Measurements from ENCODE around the gene ACP7. TPM values are rescaled to one million over a fixed set of nuclear protein-coding genes. Genes with fewer than 3 reads are reported as not detected.
"Not testable (repeated sequence)": the region's sequence is repeated elsewhere in the genome, so short reads cannot be mapped to it uniquely, and the experiment has no call there.

ACP7 gene
- total RNA-seq, 1 experiment from 2014 or later = not detected

DNA sequence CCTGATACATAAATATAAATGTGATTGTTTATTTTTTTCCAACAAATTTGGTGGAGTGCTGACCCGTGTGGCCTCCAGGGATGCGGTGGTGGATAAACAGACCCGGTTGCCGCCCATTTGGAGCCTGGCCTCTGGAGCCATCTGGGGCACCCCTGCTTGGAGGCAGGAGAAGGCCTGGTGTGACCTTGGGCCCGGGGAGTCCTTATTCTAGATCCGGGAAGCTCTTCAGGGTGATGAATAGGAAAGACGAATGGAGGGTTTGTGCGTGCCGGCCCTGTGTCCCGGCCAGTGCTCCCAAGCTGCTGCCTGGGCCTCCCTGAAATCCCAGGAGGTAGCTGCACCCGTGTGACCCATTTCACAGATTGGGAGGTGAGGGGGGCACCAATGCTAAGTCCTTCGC is 53.0 kb downstream of the ACP7 start:
- Histone ChIP-seq H3K4me1 (replicated peaks) (peaks cover 13% of the 10 kb centered on the region), H3K9me3 (replicated peaks) (no peaks in the 10 kb centered on the region), H3K27ac (no peak overlapping the region), H3K4me3 (no peak overlapping the region), H3K27me3 (replicated peaks) (no peaks in the 10 kb centered on the region), H3K36me3 (no peaks in the 10 kb centered on the region)
- DNase-seq (ENCODE audit: low read depth in 1 of 2, low spot score in 2 of 2) = no peak

DNA sequence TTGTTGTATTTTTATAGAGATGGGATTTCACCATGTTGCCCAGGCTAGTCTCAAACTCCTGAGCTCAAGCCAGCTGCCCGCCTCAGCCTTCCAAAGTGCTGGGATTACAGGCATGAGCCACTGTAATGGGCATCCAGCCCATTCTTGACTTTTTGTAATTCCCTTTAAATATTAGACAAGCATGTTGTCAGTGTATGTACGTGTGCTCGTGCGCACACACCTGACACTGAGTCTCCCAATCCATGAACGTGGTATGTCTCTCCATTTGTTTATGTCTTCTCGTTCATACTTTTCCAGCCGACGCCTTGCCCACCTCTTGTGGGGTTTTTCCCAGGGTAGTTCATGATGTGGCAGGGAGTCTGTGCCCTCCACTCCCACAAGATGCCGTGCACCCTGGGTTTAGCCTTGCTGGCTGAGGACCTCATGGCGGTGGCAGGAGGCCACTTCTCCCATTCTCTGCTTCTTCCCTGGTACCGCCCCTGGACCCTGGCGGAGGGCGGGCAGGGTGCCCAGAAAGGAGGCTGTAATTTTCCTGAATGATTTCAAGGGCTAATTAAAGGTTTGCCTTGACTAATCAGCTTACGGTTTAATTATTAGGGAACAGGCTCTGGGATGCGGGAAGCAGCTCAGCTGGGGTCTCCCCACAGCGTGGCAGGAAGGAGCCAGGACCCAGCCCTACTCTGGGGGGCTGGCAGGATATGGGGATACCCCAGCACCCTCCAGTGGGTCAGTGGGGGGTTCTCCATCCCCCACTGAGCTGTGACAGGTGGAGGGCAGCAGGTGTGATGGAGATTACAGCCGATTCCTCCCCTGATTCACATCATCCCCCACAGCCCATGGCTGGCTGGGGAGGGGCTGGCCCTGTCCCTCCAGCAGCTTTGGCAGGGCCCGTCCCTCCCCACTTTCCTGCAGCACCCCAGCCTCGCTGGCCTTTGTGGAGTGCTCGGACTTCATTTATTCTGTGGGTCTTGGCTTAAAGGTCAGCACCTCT is 54.3 kb downstream of the ACP7 start:
- no peaks in the 10 kb centered on the region for H3K27me3 ChIP-seq (replicated peaks)
- no peak overlapping the region for H3K4me3 ChIP-seq
- DNase-seq (ENCODE audit: low read depth in 1 of 2, low spot score in 2 of 2) = no peak
- no peaks in the 10 kb centered on the region for H3K9me3 ChIP-seq (replicated peaks)
- peaks cover 13% of the 10 kb centered on the region for H3K4me1 ChIP-seq (replicated peaks)
- no peak overlapping the region for H3K27ac ChIP-seq
- no peaks in the 10 kb centered on the region for H3K36me3 ChIP-seq

DNA sequence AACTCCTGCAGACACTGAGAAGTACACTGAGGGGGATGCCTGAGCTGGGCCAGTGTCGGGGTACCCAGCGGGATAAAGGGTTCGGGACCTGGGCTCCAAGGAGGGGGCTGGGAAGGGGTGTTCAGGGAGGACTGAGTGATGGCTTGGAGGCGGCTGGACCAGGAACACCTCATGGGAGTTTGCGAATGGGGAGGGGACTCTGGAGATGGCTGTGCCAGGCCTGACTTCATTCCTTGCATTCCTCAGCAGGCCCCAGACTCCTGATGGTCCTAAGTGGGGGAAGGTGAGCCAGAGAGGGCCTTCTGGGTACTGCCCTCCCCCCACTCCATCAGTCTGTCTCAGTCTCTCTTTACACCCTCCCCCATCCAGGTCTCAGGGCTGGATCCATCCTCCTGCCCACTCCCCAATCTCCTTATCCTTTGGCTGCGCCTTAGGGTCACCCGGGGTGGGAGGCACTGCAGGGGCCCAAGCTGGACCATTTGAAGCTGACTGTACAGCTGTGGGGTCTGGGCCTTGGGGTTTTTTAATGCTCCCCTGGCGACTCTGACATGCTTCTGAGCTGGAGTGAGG is 55.2 kb downstream of the ACP7 start:
- no peaks in the 10 kb centered on the region for H3K27me3 ChIP-seq (replicated peaks)
- H3K27ac ChIP-seq = no peak overlapping the region
- H3K4me3 ChIP-seq = no peak overlapping the region
- no peak for DNase-seq (ENCODE audit: low read depth in 1 of 2, low spot score in 2 of 2)
- H3K36me3 ChIP-seq = no peaks in the 10 kb centered on the region
- no peaks in the 10 kb centered on the region for H3K9me3 ChIP-seq (replicated peaks)
- H3K4me1 ChIP-seq (replicated peaks) = peaks cover 13% of the 10 kb centered on the region

DNA sequence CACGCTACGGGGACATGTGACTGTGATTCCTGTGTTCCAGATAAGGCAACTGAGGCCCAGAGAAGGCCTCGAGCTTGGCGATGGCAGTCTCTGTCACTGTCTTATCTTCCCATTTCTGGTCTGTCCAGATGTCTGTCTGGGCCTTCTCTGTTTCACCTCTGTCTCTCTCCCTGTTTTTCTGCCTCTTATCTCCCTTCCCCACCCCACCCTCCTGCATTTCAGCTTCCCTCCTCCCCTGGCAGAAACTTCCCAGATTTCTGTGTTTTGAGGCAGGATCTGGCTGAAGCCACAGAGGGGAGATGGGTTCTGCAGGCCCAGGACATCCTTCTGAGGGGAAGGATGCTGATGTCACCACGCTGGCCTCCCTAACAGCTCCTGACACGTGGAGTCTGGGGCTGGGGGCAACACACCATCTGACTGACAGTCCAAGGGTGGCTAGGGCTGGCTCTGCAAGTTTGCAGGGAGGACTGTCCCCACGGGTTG is 55.8 kb downstream of the ACP7 start:
- H3K4me3 ChIP-seq = no peak overlapping the region
- DNase-seq (ENCODE audit: low read depth in 1 of 2, low spot score in 2 of 2) = no peak

DNA sequence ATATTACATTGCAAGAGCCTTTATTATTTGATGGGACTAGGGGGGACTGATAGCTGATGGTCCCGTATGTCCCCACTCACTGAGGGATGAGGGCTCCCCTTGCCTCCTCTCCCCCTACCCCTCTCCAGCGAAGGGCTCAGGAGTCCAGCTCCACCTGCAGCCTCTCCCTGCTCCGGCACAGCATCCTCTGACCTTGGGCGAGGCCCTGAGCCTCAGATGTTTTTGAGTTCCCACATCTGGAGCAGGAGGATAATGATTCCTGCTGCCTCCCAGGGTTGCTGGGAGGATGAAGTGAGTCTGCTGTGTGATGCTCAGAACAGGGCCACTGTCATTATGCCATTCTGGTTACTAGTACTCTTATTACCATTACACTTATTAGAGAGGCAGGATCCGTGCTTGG is 56.4 kb downstream of the ACP7 start:
- Histone ChIP-seq H3K4me1 (replicated peaks) (peaks cover 13% of the 10 kb centered on the region), H3K27ac (no peak overlapping the region), H3K9me3 (replicated peaks) (no peaks in the 10 kb centered on the region), H3K4me3 (no peak overlapping the region), H3K36me3 (no peaks in the 10 kb centered on the region), H3K27me3 (replicated peaks) (no peaks in the 10 kb centered on the region)
- no peak for DNase-seq (ENCODE audit: low read depth in 1 of 2, low spot score in 2 of 2)

More for the DNA sequence above, 55.8 kb downstream of the ACP7 start:
- H3K9me3 ChIP-seq (replicated peaks) = no peaks in the 10 kb centered on the region
- H3K4me1 ChIP-seq (replicated peaks) = peaks cover 13% of the 10 kb centered on the region
- H3K36me3 ChIP-seq = no peaks in the 10 kb centered on the region
- no peak overlapping the region for H3K27ac ChIP-seq
- H3K27me3 ChIP-seq (replicated peaks) = no peaks in the 10 kb centered on the region

DNA sequence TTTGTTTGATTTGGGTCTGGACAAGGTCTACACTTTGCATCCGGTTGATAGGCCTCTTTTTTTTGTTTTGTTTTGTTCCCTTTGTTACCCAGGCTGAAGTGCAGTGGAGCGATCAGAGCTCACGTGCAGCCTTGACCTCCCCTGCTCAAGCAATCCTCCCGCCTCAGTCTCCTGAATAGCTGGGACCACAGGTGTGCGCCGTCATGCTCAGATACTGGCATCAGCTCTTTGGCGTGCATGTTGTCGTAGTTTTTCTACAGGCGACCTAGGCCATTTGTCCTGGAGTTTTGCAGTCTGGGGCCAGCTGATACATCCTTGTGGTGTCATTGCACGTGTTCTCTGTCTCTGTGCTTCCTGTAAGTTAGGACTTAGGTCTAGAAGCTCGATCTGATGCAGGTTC is 57.8 kb downstream of the ACP7 start:
- peaks cover 7% of the 10 kb centered on the region; the same call in 1 of the 2 replicates for H3K4me1 ChIP-seq (replicated peaks)
- no peak for DNase-seq (ENCODE audit: low read depth in 1 of 2, low spot score in 2 of 2)
- H3K9me3 ChIP-seq (replicated peaks) = no peaks in the 10 kb centered on the region
- H3K27me3 ChIP-seq (replicated peaks) = no peaks in the 10 kb centered on the region
- no peaks in the 10 kb centered on the region for H3K36me3 ChIP-seq
- H3K4me3 ChIP-seq = no peak overlapping the region
- H3K27ac ChIP-seq = no peak overlapping the region

DNA sequence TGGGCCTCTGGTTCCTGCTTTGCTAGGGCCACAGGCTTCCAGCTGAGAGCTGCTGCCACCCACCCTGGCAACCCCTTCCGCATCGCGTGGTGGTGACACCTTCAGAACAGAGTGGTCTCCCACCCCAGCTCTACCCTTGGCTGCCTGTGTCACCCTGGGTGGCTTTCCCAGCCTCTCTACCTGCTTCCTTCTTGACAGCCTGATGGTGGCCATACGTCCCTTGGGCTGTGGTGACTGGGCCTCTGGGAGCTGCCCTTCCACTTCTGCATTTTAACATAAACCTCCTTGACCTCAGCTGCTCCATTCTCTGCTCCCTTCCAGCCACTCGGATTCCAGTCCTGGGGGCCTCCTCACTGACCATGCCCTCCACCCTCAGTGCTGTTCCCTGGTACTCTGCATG is 58.5 kb downstream of the ACP7 start:
- no peaks in the 10 kb centered on the region for H3K27me3 ChIP-seq (replicated peaks)
- H3K9me3 ChIP-seq (replicated peaks) = no peaks in the 10 kb centered on the region
- no peak overlapping the region for H3K27ac ChIP-seq
- H3K4me1 ChIP-seq (replicated peaks) = peaks cover 7% of the 10 kb centered on the region; the same call in 1 of the 2 replicates
- no peaks in the 10 kb centered on the region for H3K36me3 ChIP-seq
- no peak for DNase-seq (ENCODE audit: low read depth in 1 of 2, low spot score in 2 of 2)
- no peak overlapping the region for H3K4me3 ChIP-seq

DNA sequence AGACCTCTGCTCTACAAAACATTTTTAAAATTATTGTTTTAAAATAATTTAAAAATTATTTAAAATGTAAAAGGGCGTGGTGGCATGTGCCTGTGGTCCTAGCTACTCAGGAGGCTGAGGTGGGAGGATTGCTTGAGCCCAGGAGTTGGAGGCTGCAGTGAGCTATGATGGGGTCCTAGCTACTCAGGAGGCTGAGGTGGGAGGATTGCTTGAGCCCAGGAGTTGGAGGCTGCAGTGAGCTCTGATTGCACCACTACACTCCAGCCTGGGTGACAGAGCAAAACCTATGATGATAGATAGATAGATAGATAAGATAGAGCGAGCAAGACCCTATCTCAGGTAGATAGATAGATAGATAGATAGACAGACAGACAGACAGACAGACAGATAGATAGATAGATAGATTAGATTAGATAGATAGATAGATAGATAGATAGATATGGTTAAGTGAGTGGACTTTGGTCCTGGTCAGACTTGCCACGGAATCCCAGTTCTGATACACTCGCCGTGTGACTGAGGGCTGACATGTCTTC is 59.7 kb downstream of the ACP7 start:
- not testable (repeated sequence) for H3K36me3 ChIP-seq; H3K27me3 ChIP-seq (replicated peaks); H3K4me1 ChIP-seq (replicated peaks); DNase-seq (ENCODE audit: low read depth in 1 of 2, low spot score in 2 of 2); H3K9me3 ChIP-seq (replicated peaks); H3K4me3 ChIP-seq; H3K27ac ChIP-seq

DNA sequence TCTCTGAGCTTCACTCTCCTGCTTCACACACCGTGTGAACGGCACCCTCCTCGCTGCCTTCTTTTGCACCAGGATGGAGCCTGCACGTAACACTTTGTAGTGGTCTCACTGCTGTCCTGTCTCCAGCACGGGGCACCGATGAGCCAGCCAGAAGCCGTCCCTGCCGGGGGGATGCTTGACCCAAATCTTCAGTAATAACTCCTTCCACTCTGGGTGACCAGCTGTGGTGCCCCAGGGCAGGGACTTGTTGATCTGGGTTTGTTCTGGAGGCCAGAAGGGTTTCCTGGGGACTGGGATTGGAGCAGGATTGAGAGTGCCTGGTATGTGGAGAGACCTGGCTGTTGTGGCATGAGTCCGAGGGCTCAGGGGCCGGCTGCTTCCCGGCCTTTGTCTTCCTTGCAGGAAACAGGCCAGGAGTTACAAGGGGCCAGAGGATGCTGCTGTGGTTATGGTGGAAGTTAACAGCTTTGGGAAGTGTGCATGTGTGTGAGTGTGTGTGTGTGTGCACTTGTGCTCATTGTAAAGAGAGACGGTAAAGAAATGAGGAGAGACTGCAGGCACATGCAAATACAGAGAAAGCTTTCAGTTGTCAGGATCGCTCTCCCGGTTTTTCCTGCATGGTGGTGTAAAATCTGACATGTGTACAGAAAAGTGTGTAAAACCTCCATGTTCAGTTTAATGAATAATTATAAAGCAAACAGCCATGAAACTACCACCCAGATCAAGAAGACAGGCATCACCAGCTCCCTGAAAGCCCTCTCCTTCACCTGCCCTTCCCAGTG is 60.3 kb downstream of the ACP7 start:
- no peak overlapping the region for H3K27ac ChIP-seq
- no peak for DNase-seq (ENCODE audit: low read depth in 1 of 2, low spot score in 2 of 2)

DNA sequence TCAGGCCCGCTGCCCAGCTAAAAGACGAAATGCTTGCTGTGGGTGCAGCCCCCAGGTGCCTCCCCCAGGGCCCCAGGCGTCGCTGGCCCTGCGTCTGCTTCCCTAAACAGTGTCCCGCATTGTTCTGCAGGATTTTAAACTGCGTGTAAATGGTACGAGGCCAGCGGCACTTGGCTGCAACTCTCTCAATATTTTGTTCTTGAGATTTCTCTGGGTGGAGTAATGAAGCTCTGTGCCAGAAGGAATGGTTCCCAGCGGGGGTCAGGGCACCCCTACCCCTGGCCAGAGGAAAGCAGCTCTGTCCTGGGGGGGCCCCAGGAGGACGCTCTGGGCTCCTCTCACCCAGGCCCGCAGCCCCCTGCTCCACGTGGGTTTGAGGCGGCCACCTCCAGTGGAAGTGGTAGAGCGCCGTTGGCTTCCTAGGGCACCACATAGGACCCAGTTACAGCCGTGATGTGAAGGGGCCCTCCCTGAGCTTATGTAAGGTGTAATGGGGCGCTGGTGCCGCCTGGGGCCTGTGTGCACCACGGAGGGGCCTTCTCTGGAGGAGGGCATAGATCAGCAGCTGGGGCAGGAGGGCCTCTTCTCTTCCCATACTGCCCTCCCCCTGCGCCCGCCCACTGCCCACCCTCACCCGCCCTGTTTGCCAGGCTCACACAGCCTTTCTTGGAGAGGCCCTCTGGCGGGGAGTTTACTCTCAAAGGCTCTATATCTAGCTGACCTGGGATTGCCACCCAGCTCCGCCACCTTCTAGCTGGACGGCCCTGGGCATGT is 61.2 kb downstream of the ACP7 start:
- Histone ChIP-seq H3K4me1 (replicated peaks) (no peaks in the 10 kb centered on the region), H3K4me3 (no peak overlapping the region), H3K27ac (no peak overlapping the region), H3K36me3 (peaks cover 5% of the 10 kb centered on the region; the same call in 1 of the 2 replicates), H3K9me3 (replicated peaks) (no peaks in the 10 kb centered on the region), H3K27me3 (replicated peaks) (no peaks in the 10 kb centered on the region)
- DNase-seq (ENCODE audit: low read depth in 1 of 2, low spot score in 2 of 2) = no peak

More for the DNA sequence above, 60.3 kb downstream of the ACP7 start:
- H3K9me3 ChIP-seq (replicated peaks) = no peaks in the 10 kb centered on the region
- H3K27me3 ChIP-seq (replicated peaks) = no peaks in the 10 kb centered on the region
- peaks cover 5% of the 10 kb centered on the region; the same call in 1 of the 2 replicates for H3K36me3 ChIP-seq
- H3K4me1 ChIP-seq (replicated peaks) = 0 out of 2 replicates have a peak, but pooled peaks cover under 1% of the 10 kb centered on the region
- no peak overlapping the region for H3K4me3 ChIP-seq

DNA sequence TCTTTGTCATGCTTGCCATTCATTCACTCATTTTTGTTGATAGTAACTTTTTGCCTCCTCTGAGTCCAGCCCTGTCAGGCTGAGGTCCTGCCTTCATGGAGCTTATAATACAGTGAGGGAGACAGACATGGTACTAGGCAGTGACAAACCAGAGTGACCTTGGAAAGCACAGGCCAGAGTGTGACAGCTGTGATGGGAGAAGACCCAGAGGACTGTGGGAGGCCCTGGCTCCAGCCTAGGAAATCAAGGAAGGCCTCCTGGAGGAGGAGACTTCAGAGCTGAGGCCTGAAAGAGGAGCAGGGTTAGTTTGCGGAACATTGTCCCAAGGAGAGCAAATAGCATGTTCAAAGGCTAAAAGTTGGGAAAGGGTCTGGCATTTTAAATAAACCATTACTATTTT is 61.9 kb downstream of the ACP7 start:
- no peaks in the 10 kb centered on the region for H3K9me3 ChIP-seq (replicated peaks)
- H3K4me3 ChIP-seq = no peak overlapping the region
- H3K27me3 ChIP-seq (replicated peaks) = no peaks in the 10 kb centered on the region
- H3K27ac ChIP-seq = no peak overlapping the region
- no peaks in the 10 kb centered on the region for H3K4me1 ChIP-seq (replicated peaks)
- peaks cover 5% of the 10 kb centered on the region; the same call in 1 of the 2 replicates for H3K36me3 ChIP-seq
- DNase-seq (ENCODE audit: low read depth in 1 of 2, low spot score in 2 of 2) = no peak

DNA sequence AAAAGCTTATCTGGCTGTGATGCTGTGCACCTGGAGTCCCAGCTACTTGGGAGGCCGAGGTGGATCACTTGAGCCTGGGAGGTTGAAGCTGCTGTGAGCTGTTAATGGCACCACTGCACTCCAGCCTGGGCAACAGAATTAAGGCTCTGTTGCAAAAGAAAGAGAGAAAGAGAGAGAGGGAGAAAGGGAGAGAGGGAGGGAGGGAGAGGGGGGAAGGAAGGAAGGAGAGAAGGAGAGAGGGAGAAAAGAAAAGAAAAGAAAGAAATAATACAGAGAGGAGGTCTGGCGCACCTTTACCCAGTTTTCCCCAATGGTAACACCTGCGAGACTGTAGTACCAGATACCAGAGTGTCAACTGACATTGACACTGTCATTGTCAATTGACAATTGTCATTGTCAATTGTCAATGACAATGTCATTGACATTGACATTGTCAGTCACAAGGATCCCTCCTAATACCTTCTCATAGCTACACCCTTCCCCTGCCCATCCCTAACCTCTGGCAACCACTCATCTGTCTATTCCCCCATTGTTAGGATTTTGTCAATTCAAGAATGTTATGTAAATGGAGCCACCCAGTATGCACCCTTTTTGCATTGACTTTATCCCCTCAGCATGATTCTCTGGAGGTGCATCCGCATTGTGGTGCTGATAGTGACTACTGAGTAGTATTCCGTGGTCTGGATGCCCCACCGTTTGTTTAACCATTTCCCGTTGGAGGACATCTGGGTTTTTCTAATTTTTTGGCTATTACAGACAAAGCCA is 62.7 kb downstream of the ACP7 start:
- Histone ChIP-seq H3K4me1 (replicated peaks) (no peaks in the 10 kb centered on the region), H3K27me3 (replicated peaks) (no peaks in the 10 kb centered on the region), H3K4me3 (no peak overlapping the region), H3K9me3 (replicated peaks) (no peaks in the 10 kb centered on the region), H3K36me3 (peaks cover 5% of the 10 kb centered on the region; the same call in 1 of the 2 replicates), H3K27ac (no peak overlapping the region)
- no peak for DNase-seq (ENCODE audit: low read depth in 1 of 2, low spot score in 2 of 2)

Data from SJSA1 (cell line).